ENCODE data around the gene PKIG. TPM values are rescaled to one million over a fixed set of nuclear protein-coding genes. Genes with fewer than 3 reads are reported as not detected.
A peak's percentile ranks its signal among the peaks of the same experiment; 100 is the strongest.
"Not testable (repeated sequence)": the region's sequence is repeated elsewhere in the genome, so short reads cannot be mapped to it uniquely, and the experiment has no call there.

PKIG gene
- total RNA-seq, 4 donors from 2014 or later = 78.2 to 108 (median 91.5) TPM

GRCh38 chr20:44649976-44650375, 67.6 kb downstream of the PKIG start:
- H3K36me3 ChIP-seq = no peaks in the 10 kb centered on the region
- H3K4me3 ChIP-seq = peak overlapping the region in 1 of 4 donors; percentile 69
- TF ChIP-seq, protein P1, sequence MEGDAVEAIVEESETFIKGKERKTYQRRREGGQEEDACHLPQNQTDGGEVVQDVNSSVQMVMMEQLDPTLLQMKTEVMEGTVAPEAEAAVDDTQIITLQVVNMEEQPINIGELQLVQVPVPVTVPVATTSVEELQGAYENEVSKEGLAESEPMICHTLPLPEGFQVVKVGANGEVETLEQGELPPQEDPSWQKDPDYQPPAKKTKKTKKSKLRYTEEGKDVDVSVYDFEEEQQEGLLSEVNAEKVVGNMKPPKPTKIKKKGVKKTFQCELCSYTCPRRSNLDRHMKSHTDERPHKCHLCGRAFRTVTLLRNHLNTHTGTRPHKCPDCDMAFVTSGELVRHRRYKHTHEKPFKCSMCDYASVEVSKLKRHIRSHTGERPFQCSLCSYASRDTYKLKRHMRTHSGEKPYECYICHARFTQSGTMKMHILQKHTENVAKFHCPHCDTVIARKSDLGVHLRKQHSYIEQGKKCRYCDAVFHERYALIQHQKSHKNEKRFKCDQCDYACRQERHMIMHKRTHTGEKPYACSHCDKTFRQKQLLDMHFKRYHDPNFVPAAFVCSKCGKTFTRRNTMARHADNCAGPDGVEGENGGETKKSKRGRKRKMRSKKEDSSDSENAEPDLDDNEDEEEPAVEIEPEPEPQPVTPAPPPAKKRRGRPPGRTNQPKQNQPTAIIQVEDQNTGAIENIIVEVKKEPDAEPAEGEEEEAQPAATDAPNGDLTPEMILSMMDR (IDR thresholded peaks at IDR 0.05) = no peak
- TF ChIP-seq EP300 (IDR thresholded peaks at IDR 0.05) (no peak), POLR2A (IDR thresholded peaks at IDR 0.05) (no peak)
- no peaks in the 10 kb centered on the region for H3K9me3 ChIP-seq
- no peaks in the 10 kb centered on the region for H3K27me3 ChIP-seq
- peaks cover 0 to 27% (median 14%) of the 10 kb centered on the region in 4 donors for H3K4me1 ChIP-seq
- 77 to 83% methylated on average over 6 of the region's 6 CpGs for WGBS, 2 donors
- DNase-seq (ENCODE audit: low spot score in 2 of 2) = no peak
- H3K27ac ChIP-seq = no peak overlapping the region

DNA sequence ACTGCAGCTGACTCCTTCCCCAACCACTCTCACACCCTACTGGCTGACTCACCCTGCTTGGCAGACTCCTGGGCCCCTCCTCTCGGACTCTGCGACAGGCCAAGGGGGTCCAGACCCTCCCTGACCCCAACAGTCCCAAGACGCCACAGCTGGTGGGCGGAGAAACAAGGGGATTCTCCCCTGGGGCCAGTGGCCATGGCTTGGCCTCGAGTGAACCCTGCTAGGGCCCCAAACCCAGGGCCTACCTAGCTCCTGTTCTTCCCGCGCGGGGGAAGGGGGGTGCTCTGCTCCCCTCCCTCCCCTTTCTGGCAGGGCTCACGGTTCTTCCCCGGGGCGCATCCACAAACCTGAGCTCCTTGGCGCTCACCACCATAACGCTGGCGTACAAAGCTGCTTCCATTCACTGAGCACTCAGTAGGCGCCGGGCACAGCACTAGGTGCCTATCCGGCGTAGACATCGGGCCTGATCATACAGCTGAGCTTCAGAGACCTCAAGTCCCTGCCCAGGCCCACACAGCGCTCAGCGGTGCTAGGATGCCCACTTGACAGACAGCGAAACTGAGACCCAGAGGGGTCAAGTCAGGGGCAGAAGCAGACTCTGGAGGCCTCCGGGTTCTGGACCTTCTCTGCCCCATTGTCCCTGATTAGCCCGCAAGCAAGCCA, 68.5 kb downstream of the PKIG start:
- Histone ChIP-seq H3K27ac (peak overlapping the region; percentile 32 to 83 (median 66)), H3K9me3 (no peaks in the 10 kb centered on the region), H3K27me3 (no peaks in the 10 kb centered on the region), H3K36me3 (no peaks in the 10 kb centered on the region), H3K4me3 (peak overlapping the region; percentile 39 to 70 (median 66)), H3K4me1 (peaks cover 0 to 27% (median 13%) of the 10 kb centered on the region in 4 donors)
- TF ChIP-seq POLR2A (IDR thresholded peaks at IDR 0.05) (no peak), EP300 (IDR thresholded peaks at IDR 0.05) (no peak)
- TF ChIP-seq, protein P1 (IDR thresholded peaks at IDR 0.05) = no peak
- no peak for DNase-seq (ENCODE audit: low spot score in 2 of 2)
- 43 to 51% methylated on average over 17 to 19 of the region's 24 CpGs for WGBS, 2 donors

GRCh38 chr20:44651434-44651683, 69.0 kb downstream of the PKIG start:
- H3K9me3 ChIP-seq = no peaks in the 10 kb centered on the region
- H3K27ac ChIP-seq = peak overlapping the region; percentile 32 to 83 (median 66)
- peaks cover 0 to 22% (median 10%) of the 10 kb centered on the region in 4 donors for H3K4me1 ChIP-seq
- TF ChIP-seq, protein P1 (IDR thresholded peaks at IDR 0.05) = no peak
- TF ChIP-seq POLR2A (IDR thresholded peaks at IDR 0.05) (no peak), EP300 (IDR thresholded peaks at IDR 0.05) (no peak)
- 0% methylated on average over 11 to 23 of the region's 33 CpGs for WGBS, 2 donors
- no peaks in the 10 kb centered on the region for H3K36me3 ChIP-seq
- H3K27me3 ChIP-seq = no peaks in the 10 kb centered on the region
- DNase-seq (ENCODE audit: low spot score in 2 of 2) = no peak
- peak overlapping the region; percentile 39 to 70 (median 66) for H3K4me3 ChIP-seq

GRCh38 chr20:44651684-44652423, 69.5 kb downstream of the PKIG start, which contains the start of gene ADA:
Gene ADA, minus strand, starts transcription at chr20:44651699. Its CDS starts 92 bp downstream, at chr20:44651607.
- H3K27ac ChIP-seq = peak within 1 kb of the TSS; percentile 32 to 83 (median 66)
- 0 to 1% methylated on average over 33 to 40 of the region's 68 CpGs for WGBS, 2 donors
- TF ChIP-seq EP300 (IDR thresholded peaks at IDR 0.05) = peak in 1 of 2 donors; percentile 11
- TF ChIP-seq, protein P1 (IDR thresholded peaks at IDR 0.05) = no peak
- TF ChIP-seq POLR2A (IDR thresholded peaks at IDR 0.05) = no peak
- H3K4me3 ChIP-seq = peak within 1 kb of the TSS; percentile 39 to 70 (median 66)
- H3K27me3 ChIP-seq = no peaks in the 10 kb centered on the region
- no peaks in the 10 kb centered on the region for H3K9me3 ChIP-seq
- DNase-seq (ENCODE audit: low spot score in 2 of 2) = peak in 1 of 2 donors; percentile 43
- no peaks in the 10 kb centered on the region for H3K36me3 ChIP-seq
- peaks cover 0 to 20% (median 8%) of the 10 kb centered on the region in 4 donors for H3K4me1 ChIP-seq

DNA sequence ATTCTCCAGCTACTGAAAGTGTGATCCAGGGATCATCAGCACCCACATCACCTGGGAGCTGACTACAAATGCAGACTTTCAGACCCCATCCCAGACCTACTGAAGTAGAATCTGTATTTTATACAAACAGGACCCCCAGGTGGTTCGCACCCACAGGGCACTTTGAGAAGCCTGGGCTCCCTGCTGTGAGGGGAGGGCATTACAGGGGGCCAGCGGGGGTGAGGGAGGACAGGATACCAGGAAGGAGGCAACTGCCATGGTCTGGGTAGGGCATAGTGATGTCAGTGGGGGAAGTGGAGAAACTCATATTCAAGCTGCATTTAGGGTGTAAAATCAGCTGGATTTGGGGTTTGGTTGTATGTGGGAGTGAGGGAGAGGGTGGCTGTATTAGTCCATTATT, 71.2 kb downstream of the PKIG start:
- WGBS, 2 donors = 95 to 96% methylated on average over 2 of the region's 2 CpGs
- no peak overlapping the region for H3K27ac ChIP-seq
- TF ChIP-seq POLR2A (IDR thresholded peaks at IDR 0.05) = no peak
- TF ChIP-seq EP300 (IDR thresholded peaks at IDR 0.05) = no peak
- TF ChIP-seq, protein P1 (IDR thresholded peaks at IDR 0.05) = no peak
- no peak for DNase-seq (ENCODE audit: low spot score in 2 of 2)
- H3K27me3 ChIP-seq = no peaks in the 10 kb centered on the region
- H3K9me3 ChIP-seq = peaks cover 0 to 3% (median 0%) of the 10 kb centered on the region in 4 donors
- H3K4me1 ChIP-seq = peaks cover 0 to 20% (median 8%) of the 10 kb centered on the region in 4 donors
- H3K4me3 ChIP-seq = no peak overlapping the region
- no peaks in the 10 kb centered on the region for H3K36me3 ChIP-seq

GRCh38 chr20:44654210-44654609, 71.8 kb downstream of the PKIG start:
- not testable (repeated sequence) for H3K27me3 ChIP-seq; H3K27ac ChIP-seq; DNase-seq (ENCODE audit: low spot score in 2 of 2); H3K9me3 ChIP-seq; H3K4me3 ChIP-seq; H3K36me3 ChIP-seq
- 91% methylated on average over 5 of the region's 5 CpGs for WGBS, 2 donors
- peaks cover 0 to 20% (median 8%) of the 10 kb centered on the region in 4 donors for H3K4me1 ChIP-seq
